Hepatocyte (in vitro differentiated cells): Measurements from ENCODE around the gene NCAPD3. TPM values are rescaled to one million over a fixed set of nuclear protein-coding genes. Genes with fewer than 3 reads are reported as not detected.

Experiments
- DNase-seq: peaks from one replicate; pipeline ENCODE4 v3.0.0-alpha.2; 2016; ENCODE audit warnings: low spot score
- H2AFZ ChIP-seq: fragments of 200-600 bp; sonication (generic); 2 replicates; pipeline ENCODE4 v1.6.0; 2016; ENCODE audit warnings: antibody characterized with exemption, mild to moderate bottlenecking
- H3K27ac ChIP-seq: fragments of 200-600 bp; sonication (generic); 2 replicates; pipeline ENCODE4 v1.5.1; 2016; ENCODE audit warnings: mild to moderate bottlenecking
- H3K27me3 ChIP-seq: fragments of 200-600 bp; sonication (generic); 2 replicates; pipeline ENCODE4 v1.6.1; 2016
- H3K36me3 ChIP-seq: fragments of 200-600 bp; sonication (generic); replicated peaks from 2 replicates; pipeline ENCODE4 v1.5.1; 2016; ENCODE audit warnings: low read depth; ENCODE audit not compliant: insufficient read depth
- H3K4me1 ChIP-seq: fragments of 200-600 bp; sonication (generic); 2 replicates; pipeline ENCODE4 v1.5.1; 2016; ENCODE audit warnings: mild to moderate bottlenecking, moderate library complexity; ENCODE audit not compliant: insufficient read depth
- H3K4me2 ChIP-seq: fragments of 200-600 bp; sonication (generic); 2 replicates; pipeline ENCODE4 v1.6.0; 2016
- H3K4me3 ChIP-seq: fragments of 200-600 bp; sonication (generic); 2 replicates; pipeline ENCODE4 v1.5.1; 2016; ENCODE audit warnings: mild to moderate bottlenecking
- H3K79me2 ChIP-seq: fragments of 200-600 bp; sonication (generic); 2 replicates; pipeline ENCODE4 v1.6.0; 2017; ENCODE audit warnings: mild to moderate bottlenecking
- H3K9me2 ChIP-seq: fragments of 200-600 bp; sonication (generic); replicated peaks from 2 replicates; pipeline ENCODE4 v1.6.0; 2017; ENCODE audit warnings: mild to moderate bottlenecking; ENCODE audit not compliant: insufficient read depth
- H3K9me3 ChIP-seq: fragments of 200-600 bp; sonication (generic); 2 replicates; pipeline ENCODE4 v1.5.1; 2016; ENCODE audit warnings: low read depth, mild to moderate bottlenecking
- H4K20me1 ChIP-seq: fragments of 200-600 bp; sonication (generic); 2 replicates; pipeline ENCODE4 v1.6.0; 2016; ENCODE audit warnings: mild to moderate bottlenecking; ENCODE audit not compliant: insufficient read depth, poor library complexity, severe bottlenecking
- CTCF ChIP-seq: fragments of 200-600 bp; sonication (generic); IDR thresholded peaks from 2 replicates; pipeline ENCODE4 v1.5.1; 2016; ENCODE audit warnings: antibody characterized with exemption, mild to moderate bottlenecking; ENCODE audit not compliant: poor library complexity
- EZH2 ChIP-seq: fragments of 200-600 bp; sonication (generic); IDR thresholded peaks from 2 replicates; pipeline ENCODE4 v1.6.1; 2016; ENCODE audit warnings: antibody characterized with exemption, mild to moderate bottlenecking, borderline replicate concordance
- EZH2phosphoT487 ChIP-seq: fragments of 200-600 bp; sonication (generic); IDR thresholded peaks from one replicate; pipeline ENCODE4 v1.6.1; 2018; ENCODE audit warnings: antibody characterized with exemption, mild to moderate bottlenecking, low read depth, moderate library complexity; ENCODE audit not compliant: unreplicated experiment, severe bottlenecking
- WGBS: methylation state at CpG from one replicate; pipeline ENCODE4 v1.1.6; 2016; ENCODE audit warnings: low lambda C conversion rate; ENCODE audit errors: missing lambda C conversion rate; 5-methylcytosine and 5-hydroxymethylcytosine counted together
- polyA plus RNA-seq: library from polyadenylated mRNA; unstranded; fragments of >200 nt; fragmentation: Nextera tagmentation; extraction: Ambion mirVana; gene quantifications from 2 replicates; pipeline ENCODE4 v1.2.1, GENCODE V29; 2016
- total RNA-seq: library from RNA; depleted of rRNA; stranded (reverse); fragments of >200 nt; gene quantifications from 2 replicates; pipeline ENCODE4 v1.2.3, GENCODE V29; 2014

NCAPD3 gene
- total and polyA plus RNA-seq, 2 experiments from 2014 or later: 8.8 to 9.5 TPM

GRCh38 chr11:134143801-134144200 lies 80.0 kb downstream of the NCAPD3 start:
- 94% methylated on average over 3 of the region's 3 CpGs for WGBS

GRCh38 chr11:134142536-134142935 lies 81.2 kb downstream of the NCAPD3 start:
- Histone ChIP-seq H3K4me2 (no peak overlapping the region), H3K36me3 (no peaks in the 10 kb centered on the region), H3K79me2 (no peaks in the 10 kb centered on the region), H3K27ac (no peak overlapping the region), H4K20me1 (no peaks in the 10 kb centered on the region), H3K9me2 (no peaks in the 10 kb centered on the region), H3K4me1 (no peaks in the 10 kb centered on the region), H3K4me3 (no peak overlapping the region), H3K27me3 (no peaks in the 10 kb centered on the region), H3K9me3 (no peaks in the 10 kb centered on the region), H2AFZ (no peak overlapping the region)
- DNase-seq: no peak
- TF ChIP-seq CTCF (no peak), EZH2phosphoT487 (no peak), EZH2 (no peak)
- WGBS: 98% methylated on average over 6 of the region's 6 CpGs

More at GRCh38 chr11:134143801-134144200, 80.0 kb downstream of the NCAPD3 start:
- no peak for TF ChIP-seq EZH2phosphoT487
- DNase-seq: no peak
- no peaks in the 10 kb centered on the region for H3K79me2 ChIP-seq
- H3K27ac ChIP-seq: no peak overlapping the region
- no peaks in the 10 kb centered on the region for H3K36me3 ChIP-seq
- H3K27me3 ChIP-seq: no peaks in the 10 kb centered on the region
- no peak overlapping the region for H2AFZ ChIP-seq
- no peak overlapping the region for H3K4me2 ChIP-seq
- H4K20me1 ChIP-seq: no peaks in the 10 kb centered on the region
- no peaks in the 10 kb centered on the region for H3K9me2 ChIP-seq
- no peaks in the 10 kb centered on the region for H3K4me1 ChIP-seq
- no peak overlapping the region for H3K4me3 ChIP-seq
- no peaks in the 10 kb centered on the region for H3K9me3 ChIP-seq

GRCh38 chr11:134140961-134141490 lies 82.7 kb downstream of the NCAPD3 start:
- no peak overlapping the region for H3K4me3 ChIP-seq
- H4K20me1 ChIP-seq: no peaks in the 10 kb centered on the region
- H3K4me2 ChIP-seq: no peak overlapping the region
- H3K27ac ChIP-seq: no peak overlapping the region
- H3K9me3 ChIP-seq: no peaks in the 10 kb centered on the region
- no peaks in the 10 kb centered on the region for H3K9me2 ChIP-seq
- 90% methylated on average over 7 of the region's 7 CpGs for WGBS
- no peaks in the 10 kb centered on the region for H3K27me3 ChIP-seq
- TF ChIP-seq EZH2phosphoT487 (no peak), EZH2 (no peak), CTCF (no peak)
- H3K36me3 ChIP-seq: no peaks in the 10 kb centered on the region
- DNase-seq: no peak
- no peak overlapping the region for H2AFZ ChIP-seq
- no peaks in the 10 kb centered on the region for H3K79me2 ChIP-seq
- no peaks in the 10 kb centered on the region for H3K4me1 ChIP-seq

- TF ChIP-seq CTCF (peak; percentile 88), EZH2 (no peak)
- 69% methylated on average over 10 of the region's 10 CpGs for WGBS
- no peaks in the 10 kb centered on the region for H3K9me2 ChIP-seq
- H3K79me2 ChIP-seq: no peaks in the 10 kb centered on the region
- H3K27me3 ChIP-seq: no peaks in the 10 kb centered on the region
- H3K4me2 ChIP-seq: peak overlapping the region; percentile 26
- H3K4me3 ChIP-seq: no peak overlapping the region
- H3K27ac ChIP-seq: no peak overlapping the region
- H2AFZ ChIP-seq: no peak overlapping the region
- no peaks in the 10 kb centered on the region for H3K9me3 ChIP-seq
- no peaks in the 10 kb centered on the region for H3K36me3 ChIP-seq
- no peaks in the 10 kb centered on the region for H4K20me1 ChIP-seq
- DNase-seq: peak; percentile 74
- no peaks in the 10 kb centered on the region for H3K4me1 ChIP-seq
Observed at GRCh38 chr11:134139873-134140331, 83.9 kb downstream of the NCAPD3 start.
